HG02884 (cell line): ENCODE measurements around the gene KCNJ3.
"Not testable (repeated sequence)": the region's sequence is repeated elsewhere in the genome, so short reads cannot be mapped to it uniquely, and the experiment has no call there.

Experiments used
- ATAC-seq: cut with Tn5 transposase; IDR thresholded peaks from one replicate; pipeline ENCODE4 v1.9.1; 2021; ENCODE audit warnings: mild to moderate bottlenecking, moderate library complexity; ENCODE audit not compliant: unreplicated experiment

The KCNJ3 gene

GRCh38 chr2:154837035-154837434 is 138.5 kb downstream of the KCNJ3 start:
- ATAC-seq: no peak

- ATAC-seq: no peak
Observed at GRCh38 chr2:154844513-154844912, 146.0 kb downstream of the KCNJ3 start.

GRCh38 chr2:154846842-154847241 is 148.3 kb downstream of the KCNJ3 start:
- no peak for ATAC-seq

- no peak for ATAC-seq
Observed at GRCh38 chr2:154849482-154849881, 151.0 kb downstream of the KCNJ3 start.

GRCh38 chr2:154850532-154850931 is 152.0 kb downstream of the KCNJ3 start:
- no peak for ATAC-seq

GRCh38 chr2:154855138-154855537 is 156.6 kb downstream of the KCNJ3 start:
- ATAC-seq: no peak

GRCh38 chr2:154867151-154867550 is 168.7 kb downstream of the KCNJ3 start:
- ATAC-seq: not testable (repeated sequence)

- no peak for ATAC-seq
Observed at GRCh38 chr2:154875999-154876398, 177.5 kb downstream of the KCNJ3 start.

- ATAC-seq: no peak
Observed at GRCh38 chr2:154882725-154883124, 184.2 kb downstream of the KCNJ3 start.

GRCh38 chr2:154886316-154886715 is 187.8 kb downstream of the KCNJ3 start:
- no peak for ATAC-seq

GRCh38 chr2:154898269-154898668 is 199.8 kb downstream of the KCNJ3 start:
- no peak for ATAC-seq

- ATAC-seq: no peak
Observed at GRCh38 chr2:154901063-154901462, 202.6 kb downstream of the KCNJ3 start.
